HG02798 (cell line): ENCODE results near the gene RHEB.

Source experiments
- ATAC-seq: cut with Tn5 transposase; IDR thresholded peaks from one replicate; pipeline ENCODE4 v1.9.1; 2021; ENCODE audit warnings: mild to moderate bottlenecking; ENCODE audit not compliant: unreplicated experiment, poor library complexity

RHEB gene

GRCh38 chr7:151423936-151424335, 95.8 kb downstream of the RHEB start:
- no peak for ATAC-seq

DNA sequence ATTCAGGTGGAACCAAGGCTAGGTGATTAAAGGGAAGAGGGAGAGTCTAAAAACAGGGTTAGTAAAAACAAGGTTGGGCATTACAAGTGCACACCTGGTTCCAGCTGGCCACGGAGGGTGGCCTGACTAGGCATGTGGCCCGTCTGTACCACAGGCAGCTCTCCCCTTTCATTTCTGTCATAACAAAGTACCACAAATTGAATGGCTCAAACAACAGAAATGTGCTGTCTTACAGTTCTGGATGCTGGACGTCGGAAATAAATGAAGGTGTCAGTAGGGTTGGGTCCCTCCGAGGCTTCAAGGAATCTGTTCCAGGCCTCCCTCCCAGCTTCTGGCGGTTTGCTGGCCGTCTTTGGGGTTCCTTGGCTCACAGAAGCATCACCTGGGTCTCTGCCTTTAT, 96.5 kb downstream of the RHEB start:
- ATAC-seq = no peak

- no peak for ATAC-seq
These were observed 97.5 kb downstream of the RHEB start for GRCh38 chr7:151422212-151422611.

DNA sequence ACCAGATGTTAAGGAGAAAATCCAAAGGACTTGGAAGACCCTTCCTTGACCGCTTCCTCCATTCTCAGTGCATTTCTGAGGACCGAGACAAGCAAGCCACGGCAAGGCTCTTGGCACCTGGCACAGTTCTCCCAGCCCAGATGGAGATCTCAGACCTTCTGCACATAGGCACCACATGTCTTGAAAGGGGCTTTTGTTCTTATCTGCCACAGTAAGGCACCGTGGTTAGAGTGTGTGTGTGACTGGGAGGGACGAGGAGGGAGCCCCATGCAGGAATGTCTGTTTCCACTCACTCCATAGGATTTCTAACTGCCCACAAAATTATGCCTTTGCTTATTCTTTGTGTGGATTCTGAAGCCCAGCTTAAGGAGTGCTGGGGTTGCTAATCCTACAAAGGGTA, 99.6 kb downstream of the RHEB start:
- no peak for ATAC-seq

- no peak for ATAC-seq
These were observed 102.8 kb downstream of the RHEB start for GRCh38 chr7:151416941-151417315.

GRCh38 chr7:151416112-151416940, 103.4 kb downstream of the RHEB start:
- ATAC-seq = no peak
